GM19468 (cell line): ENCODE data around the gene RIMBP2.

Source experiments
- ATAC-seq: cut with Tn5 transposase; IDR thresholded peaks from one replicate; pipeline ENCODE4 v1.9.1; 2021; ENCODE audit warnings: mild to moderate bottlenecking, moderate library complexity, moderate number of reproducible peaks; ENCODE audit not compliant: unreplicated experiment; ENCODE audit errors: extremely low read depth

Gene RIMBP2

DNA sequence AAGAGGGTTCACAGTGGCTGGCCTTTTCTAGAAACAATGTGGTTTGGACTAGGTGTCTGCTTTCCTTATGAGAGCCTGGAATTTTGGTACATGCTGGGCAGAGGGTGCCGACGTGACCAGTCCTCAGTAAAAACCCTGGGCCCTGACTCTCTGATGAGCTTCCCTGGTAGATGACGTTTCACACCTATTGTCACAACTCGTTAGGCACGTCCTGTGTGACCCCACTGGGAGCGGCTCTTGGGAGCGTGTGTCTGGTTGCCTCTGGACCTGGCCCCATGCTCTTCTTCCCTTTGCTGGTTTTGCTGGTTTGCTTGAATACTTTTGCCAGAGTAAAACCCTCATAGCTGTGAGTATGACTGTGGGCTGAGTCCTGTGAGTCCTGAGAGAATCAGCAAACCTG, 136.9 kb downstream of the RIMBP2 start:
- no peak for ATAC-seq

DNA sequence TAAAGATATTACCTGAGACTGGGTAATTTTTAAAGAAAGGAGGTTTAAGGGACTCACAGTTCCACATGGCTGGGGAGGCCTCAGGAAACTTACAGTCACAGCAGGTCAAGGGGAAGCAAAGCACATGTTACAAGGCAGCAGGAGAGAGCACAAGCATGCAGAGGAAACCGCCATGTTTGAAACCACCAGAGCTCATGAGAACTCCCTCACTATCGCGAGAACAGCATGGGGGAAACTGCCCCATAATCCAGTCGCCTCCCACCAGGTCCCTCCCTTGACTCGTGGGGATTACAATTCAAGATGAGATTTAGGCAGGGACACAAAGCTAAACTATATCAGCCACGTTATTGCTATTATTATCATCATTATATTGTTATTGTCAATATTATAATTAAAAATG, 138.7 kb downstream of the RIMBP2 start:
- ATAC-seq, result no peak

DNA sequence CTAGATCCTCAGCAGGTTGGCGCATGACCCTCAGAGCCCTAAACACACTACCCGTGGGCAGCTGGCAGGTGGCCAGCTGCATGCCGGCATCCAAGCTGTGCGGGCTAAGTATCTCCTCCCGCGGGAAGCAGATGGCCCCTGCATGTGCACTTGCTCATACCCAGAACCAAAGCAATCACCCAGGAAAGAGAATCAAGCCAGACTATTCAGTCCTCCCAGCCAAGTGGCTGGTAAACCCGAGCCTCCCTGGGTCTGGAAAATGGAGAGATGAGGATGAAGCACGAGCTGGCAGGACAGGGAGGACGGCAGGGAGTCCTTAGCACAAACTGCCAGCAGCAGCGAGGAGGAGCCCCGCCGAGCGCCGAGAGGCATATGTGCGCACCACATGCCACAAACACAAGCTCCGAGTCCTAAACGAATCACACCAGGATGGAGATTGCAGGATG, 139.7 kb downstream of the RIMBP2 start:
- no peak for ATAC-seq

DNA sequence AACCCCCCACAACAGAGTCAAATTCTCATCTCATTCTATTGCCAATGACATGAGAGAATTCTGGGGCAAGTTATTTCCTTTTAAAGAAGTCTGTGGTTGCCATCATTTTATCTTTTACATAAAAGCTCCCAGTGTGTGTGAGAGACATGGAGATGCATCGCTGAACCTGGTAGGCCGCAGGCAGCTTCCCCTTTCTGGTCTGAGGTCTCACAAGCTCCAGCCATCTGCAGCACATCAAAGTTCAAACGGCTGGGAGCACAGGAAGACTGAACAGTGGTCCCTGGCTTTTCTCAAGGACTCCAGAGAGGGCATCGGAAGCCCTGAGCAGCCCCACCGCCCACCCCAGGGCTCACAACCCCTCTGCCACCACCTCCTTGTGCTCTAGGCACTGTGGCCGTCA, 141.7 kb downstream of the RIMBP2 start:
- ATAC-seq, result no peak

DNA sequence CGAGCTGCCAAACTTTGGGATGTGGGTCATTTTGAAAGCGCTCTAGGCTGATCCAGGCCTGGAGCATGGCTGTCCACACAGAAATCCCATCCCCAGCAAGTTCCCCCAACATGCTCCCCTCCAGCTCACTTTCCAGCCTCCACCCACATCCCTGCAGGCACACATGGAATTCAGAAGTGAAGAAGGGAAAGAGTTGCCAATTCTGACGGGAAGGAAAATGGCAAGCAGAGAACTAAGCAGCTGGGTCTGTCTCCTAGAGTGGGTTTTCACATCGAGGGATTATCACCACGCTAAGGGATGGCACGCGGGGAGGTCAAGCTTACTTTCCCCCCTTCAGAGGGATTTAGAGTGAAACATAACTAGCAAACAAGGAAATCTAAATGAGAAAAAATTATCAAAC, 142.3 kb downstream of the RIMBP2 start:
- no peak for ATAC-seq

DNA sequence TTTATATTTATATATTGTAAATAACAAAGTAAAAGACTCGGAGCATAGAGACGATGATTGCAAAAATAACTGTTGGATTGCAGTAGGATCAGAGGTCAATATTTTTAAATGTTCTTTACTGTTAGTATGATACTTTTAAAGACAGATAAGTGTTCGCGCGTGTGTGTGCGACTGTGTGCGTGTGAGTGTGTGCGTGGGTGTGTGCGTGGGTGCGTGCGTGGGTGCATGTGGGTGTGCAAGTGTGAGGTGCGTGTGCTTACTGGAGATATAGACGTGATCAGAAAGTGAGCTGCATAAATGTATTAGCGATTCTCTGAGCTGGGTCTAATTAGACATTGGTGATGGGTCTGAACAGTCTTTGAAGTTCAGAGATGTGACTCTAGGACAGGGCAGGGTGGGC, 142.9 kb downstream of the RIMBP2 start:
- ATAC-seq, result no peak

DNA sequence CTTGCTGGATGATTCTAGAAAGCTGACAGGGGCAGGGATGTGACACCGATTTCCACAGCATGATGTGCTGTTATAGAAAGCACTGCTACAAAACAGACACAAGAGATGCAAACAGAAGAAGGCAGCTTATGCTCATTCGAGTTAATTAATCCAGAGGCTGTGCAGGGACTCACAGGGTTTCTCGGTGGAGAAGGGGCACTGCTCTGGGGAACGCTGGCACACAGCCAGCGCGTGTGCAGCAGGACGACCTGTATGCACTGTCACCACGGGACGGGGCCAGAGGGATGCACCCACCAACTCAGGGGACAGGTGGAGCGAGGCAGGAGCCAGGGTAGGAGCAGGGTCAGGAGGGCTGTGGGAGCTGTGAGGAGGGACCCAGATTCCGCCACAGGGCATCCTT, 143.5 kb downstream of the RIMBP2 start:
- no peak for ATAC-seq

DNA sequence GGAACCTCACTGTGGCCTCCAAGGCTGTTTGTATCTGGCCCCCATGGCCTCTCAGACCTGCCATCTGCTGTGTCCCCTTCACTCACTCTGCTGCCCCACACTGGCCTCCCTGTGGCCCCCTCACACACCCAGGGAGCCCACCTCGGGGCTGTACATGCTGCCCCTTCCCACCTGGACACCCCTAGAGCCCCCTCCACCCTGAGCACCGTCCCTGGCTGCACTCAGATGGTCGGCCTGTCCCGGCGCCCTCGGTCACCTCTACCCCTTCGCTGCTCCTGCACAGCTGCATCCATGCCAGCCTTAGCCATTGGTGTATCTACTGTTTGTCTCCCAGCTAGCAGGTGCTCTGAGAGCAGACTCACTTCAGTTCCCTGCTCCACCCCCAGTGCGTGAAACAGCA, 144.4 kb downstream of the RIMBP2 start:
- no peak for ATAC-seq

DNA sequence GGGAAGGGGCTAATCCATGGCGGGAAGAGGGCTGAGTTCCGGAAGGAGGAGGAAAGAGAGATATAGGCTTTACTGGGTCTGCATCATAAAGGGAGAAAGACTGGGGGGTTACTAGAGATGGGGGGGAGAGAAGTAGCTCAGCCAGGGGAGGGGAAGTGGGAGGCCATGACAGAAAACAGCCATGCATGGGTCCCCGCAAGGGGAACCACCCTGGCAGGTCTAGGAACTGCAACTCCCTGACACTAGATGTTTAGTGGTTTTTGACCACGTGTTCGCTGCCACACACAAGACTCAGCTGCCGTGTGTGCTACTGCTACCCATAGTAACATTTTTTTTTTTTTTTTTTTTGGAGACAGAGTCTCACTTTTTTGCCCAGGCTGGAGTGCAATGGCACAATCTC, 145.0 kb downstream of the RIMBP2 start:
- ATAC-seq, result no peak

DNA sequence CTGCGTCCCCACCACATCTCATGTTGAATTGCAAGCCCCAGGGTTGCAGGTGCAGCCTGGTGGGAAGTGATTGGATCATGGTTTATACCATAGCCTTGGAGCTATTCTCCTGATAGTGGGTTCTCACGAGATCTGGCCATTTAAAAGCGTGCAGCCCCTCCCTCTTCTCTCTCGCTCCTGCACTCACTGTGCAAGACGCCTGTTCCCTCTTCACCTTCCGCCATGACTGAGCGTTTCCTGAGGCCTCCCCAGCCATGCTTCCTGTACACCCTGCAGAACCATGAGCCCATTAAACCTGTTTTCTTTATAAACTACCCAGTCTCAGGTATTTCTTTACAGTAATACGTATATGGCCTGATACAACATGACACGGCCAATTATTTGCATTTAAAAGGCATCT, 146.6 kb downstream of the RIMBP2 start:
- ATAC-seq, result no peak

DNA sequence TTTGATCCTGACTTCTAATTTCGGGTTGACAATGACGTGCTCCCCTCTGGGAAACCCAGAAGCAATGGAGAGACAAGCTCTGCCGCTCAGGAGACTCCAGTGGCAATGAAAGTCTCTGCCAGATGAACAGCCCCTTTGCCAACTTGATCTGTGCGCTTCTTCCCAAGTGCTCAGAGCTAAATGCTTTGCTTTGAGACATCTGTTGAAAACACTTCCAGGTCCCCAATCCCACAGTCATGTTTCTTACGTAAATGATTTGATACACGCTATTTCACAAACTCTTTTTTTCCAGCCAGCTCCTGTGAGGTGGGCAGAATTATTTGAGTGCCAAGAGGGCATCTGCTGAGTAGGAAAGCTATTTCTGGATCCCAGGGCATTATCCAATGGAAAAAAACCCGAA, 147.6 kb downstream of the RIMBP2 start:
- no peak for ATAC-seq

DNA sequence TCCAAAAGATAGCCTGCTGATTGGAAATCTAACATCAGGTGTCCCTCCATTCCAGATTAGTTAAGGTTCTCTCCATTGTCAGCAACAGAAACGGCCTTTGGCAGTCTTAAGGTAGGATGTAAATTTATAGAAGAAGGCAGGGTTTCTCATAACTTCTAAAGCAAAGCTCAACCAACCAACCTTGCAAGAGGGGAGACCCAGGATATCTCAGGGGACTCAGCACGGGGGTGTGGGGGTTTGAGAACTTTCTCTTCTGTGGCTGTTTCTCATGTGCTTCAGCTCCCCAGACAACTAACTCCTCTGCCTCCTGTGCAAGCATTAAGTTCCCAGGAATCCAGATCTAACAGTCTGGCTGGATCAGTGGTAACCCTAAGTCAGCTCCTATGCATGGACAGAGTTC, 148.1 kb downstream of the RIMBP2 start:
- ATAC-seq, result no peak

DNA sequence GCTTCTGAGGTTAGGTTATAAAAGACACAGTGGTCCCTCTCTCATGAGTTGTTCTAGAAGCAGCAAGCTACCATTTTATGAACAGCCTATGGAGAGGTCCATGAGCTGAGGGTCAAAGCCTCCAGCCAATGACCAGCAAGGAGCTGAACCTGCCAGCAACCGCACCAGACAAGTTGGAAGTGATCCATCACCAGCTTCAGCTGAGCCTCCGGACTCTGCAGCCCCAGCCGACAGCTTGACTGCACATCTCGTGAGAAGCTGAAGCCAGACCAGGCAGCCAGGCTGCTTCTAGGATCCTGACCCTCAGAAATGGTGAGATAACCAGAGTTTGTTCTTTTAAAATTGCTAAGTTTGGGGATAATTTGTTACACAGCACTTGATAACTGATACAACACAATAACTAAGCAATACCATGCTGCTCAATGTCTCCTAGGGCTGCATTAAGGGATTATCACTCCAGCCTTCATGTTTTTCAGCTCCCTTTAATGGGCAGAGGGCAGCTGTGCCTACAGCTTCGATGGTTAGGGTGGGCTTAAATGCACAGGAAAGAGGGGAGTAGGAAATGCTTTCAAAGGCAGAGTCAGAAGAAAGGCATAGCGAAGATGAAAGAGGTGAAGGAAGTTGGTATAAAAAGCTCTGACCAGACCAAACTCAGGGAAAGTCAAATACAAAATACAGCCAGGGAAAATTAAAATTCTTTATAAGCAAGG, 149.5 kb downstream of the RIMBP2 start:
- no peak for ATAC-seq

DNA sequence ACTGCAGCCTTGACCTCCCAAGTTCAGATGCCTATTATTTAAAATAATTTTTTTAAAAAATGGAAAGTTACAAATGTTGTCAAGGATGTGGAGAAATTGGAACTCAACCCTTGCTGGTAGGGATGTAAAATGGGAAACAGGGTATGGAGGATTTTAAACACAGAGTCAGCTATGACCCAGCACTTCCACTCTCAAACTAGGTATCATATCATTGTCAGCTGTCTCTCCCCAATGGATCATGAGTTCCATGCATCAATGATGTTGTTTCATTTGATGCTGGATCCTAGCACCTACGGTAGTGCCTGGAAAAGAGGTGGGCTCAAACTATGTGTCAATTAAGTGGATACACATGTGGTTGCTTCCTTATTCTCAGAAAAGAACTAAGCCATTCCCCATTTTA, 150.9 kb downstream of the RIMBP2 start:
- no peak for ATAC-seq

DNA sequence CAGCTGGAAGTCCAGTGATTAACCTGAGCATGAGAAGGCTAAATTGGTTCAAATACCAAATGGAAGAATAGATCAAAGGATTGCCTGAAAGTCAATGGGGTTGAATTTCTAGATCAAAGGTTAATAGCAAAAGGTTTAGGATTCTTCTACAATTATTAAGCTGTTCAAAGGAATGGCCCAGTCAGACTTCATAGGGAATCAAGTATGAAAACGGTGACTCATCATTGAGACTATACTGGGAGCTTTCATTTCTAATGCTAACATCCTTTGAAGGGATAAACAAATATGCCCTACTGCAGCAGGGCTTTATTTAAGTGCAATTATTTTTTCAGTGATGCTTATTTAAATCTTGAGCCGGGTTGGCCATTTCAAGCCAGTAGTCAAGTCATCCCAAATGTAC, 152.8 kb downstream of the RIMBP2 start:
- ATAC-seq, result no peak

DNA sequence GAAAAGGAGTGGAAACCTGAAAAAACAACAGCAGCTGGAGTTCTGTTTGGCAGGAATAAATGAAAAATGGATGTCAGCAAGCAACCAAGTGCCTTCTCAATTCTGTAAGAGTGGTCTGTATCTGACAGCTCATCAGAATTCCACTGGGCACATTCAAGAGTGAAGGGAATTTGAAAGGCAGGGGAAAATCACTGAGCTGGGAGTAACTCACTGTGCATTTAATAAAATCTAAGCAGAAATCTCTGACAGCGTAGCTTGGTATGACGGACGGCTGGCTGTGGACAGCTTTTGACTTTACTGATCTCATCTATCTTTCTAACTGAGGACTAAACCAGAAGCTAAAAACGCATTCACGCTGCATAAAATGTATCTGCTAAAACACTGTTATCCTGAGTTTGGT, 153.4 kb downstream of the RIMBP2 start:
- ATAC-seq, result no peak

DNA sequence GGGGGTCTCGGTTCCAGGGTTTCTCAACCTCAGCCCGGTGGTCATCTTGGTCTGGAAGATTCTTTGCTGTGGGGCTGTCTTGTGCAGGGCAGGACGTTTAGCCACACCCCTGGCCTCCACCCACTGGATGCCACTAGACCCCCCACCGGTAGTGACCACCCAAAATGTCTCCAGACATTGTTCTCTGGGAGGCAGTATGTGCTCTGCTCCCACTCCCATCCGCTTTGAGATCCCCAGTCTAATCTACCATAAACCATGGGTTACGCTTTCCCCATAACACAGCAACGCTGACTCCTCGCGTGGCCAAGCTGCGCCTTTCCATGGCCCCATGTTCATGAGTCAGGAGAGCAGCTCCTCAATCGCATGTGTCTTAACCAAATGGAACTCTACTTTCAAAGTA, 155.8 kb downstream of the RIMBP2 start:
- ATAC-seq, result no peak

DNA sequence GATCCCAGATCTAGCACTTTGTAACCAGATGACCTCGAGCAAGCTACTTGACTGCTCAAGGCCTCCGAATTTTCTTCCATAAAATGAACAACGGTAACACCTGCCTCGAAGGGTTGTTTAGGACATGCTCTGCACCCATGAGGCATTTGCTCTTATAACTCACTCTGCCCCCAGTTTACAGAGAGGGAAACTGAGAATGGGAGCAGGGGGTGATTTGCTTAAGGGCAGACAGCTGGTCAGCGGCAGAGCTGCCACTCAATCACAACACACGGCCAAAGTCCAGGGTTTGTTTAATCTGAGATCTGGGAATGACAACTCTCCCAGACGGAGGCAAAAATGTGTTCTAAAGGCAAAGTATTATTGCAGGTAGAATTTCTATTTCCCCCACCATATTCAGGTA, 156.3 kb downstream of the RIMBP2 start:
- no peak for ATAC-seq

DNA sequence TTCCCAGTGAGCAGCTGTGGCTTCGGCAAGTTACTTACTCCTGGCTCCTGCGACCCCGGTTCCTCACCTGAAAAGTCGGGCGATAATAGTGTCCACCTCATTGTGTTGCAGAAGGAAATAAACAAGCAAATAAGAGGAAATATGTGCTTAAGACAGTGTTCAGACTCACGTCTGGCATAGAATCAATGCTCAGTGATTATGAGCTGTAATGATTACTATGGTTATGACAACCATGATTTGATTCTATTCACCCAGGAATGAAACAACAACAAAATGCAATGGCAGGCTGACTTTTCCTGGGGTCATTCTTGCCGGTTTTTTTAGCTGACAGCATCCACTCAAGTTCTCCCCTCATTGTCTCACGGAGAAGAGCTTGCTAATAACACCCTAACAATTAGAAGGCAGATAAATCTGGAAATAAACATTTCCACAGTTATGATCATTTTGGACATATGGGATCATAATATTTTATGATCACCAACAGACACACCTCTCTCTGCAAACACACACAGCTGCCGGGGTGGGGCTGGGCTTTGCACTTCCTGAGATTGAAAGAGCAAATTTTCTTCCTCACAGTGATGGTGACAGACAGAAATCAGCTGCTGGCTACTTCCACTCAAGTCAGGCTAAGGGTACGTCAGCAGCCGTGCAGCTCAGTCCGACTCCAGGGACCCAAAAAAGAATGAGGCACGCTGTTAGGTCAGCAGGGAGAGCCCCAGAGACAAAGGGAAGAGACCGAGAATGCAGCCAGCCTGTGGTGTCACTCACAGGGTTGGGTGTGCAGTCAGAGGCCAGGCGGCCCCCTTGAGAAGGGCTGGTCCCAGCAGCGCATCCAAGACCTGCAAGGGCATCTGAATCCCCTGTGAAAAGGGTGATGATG, 158.0 kb downstream of the RIMBP2 start:
- ATAC-seq, result no peak

DNA sequence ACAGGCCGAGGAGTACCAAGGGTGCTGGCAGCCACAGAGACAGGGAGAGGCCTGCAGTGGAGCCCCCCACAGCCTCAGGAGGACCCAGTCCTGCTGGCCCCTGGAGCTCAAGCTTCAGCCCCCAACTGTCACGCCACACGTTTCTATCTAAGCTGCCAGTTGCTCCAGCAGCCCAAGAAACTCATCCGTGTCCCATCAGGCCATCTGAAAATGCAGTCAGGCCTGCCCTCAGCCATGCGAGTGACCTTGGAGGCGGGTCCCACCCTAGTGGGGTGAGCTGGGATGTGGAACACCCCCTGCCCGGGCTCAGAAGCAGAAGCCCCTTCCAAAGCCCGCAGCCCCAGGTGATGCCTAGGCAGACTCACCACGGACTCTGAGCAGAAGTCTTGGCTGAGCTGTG, 158.9 kb downstream of the RIMBP2 start:
- no peak for ATAC-seq

DNA sequence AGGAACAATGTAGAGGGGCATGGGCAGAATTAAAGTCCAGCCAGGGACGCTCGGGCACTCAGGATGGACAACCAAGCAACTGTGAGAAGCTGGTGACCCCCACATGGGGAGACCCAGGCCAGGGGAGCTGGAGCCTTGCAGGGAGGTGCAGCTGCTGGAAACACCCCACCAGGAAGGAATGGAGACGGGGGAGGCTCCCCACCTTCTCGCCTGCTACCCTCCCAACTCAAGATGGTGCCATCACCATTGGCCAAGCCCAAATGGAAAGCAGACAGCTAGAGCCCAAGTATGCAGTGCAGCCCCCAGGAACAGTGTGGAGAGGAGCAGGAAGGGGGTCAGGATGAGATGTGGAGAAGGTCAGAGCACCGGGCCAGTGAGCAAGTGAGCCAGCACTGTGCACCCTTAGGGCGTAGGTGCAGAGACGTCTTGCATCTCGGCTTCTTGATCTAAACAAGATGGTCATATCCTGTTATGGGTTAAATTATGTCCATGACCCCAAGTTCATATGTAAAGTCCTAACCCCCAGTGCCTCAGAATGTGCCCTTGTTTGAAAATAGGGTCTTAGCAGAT, 159.5 kb downstream of the RIMBP2 start:
- no peak for ATAC-seq
